Myocyte (in vitro differentiated cells): ENCODE data around the gene RNASEL. TPM values are rescaled to one million over a fixed set of nuclear protein-coding genes. Genes with fewer than 3 reads are reported as not detected.
"Not testable (repeated sequence)": the region's sequence is repeated elsewhere in the genome, so short reads cannot be mapped to it uniquely, and the experiment has no call there.

Experiments
- DNase-seq: peaks from one replicate; pipeline ENCODE4 v3.0.0-alpha.2; 2012; ENCODE audit warnings: low read depth
- total RNA-seq: library from RNA; depleted of rRNA; stranded (reverse); fragments of >200 nt; gene quantifications from 2 replicates; pipeline ENCODE4 v1.2.3, GENCODE V29; 2014

Gene RNASEL
- total RNA-seq, 1 donor from 2014 or later = 9.2 TPM

DNA sequence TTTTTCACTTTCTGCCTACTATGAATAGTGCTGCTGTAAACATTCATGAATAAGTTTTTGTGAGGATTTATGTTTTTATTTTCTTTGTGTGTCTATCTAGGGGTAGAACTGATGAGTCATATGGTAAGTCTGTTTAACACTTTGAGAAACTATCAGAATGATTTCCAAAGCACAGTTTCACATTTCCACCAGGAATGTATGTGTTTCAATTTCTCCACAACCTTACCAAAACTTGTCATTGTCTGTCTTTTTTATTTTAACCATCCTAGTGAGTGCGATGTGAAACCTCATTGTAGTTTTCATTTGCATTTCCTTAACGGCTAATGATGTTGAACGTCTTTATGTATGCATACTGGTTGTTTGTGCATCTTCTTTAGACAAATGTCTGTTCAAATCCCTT, 23.5 kb downstream of the RNASEL start:
- no peak for DNase-seq

DNA sequence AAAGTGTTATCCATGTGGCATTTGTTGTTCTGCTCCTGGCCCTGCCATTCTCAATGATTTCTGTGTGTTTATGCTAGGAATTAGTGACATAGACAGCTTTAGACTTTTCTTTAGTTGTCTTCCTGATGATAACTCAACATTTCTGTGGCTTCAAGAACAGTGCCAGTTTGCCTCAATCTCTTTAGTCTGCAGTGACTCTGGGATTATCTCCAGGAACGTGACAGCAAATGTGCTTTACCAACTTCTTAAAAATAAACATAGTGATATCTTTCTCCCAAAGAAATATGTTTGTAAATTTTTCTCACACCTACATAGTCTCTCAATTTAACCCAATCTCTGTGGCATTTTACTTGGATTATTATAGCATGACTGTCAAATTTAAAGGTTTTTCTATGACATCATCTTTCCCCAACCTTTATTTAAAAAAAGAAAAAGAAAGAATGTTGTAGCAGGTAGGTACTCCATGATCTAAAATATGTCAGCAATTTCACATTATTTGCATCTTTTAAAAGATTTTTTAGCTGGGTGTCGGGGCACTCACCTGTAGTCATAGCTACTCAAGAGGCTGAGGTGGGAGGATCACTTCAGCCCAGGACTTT, 24.6 kb downstream of the RNASEL start:
- DNase-seq = peak; percentile 16

GRCh38 chr1:182563095-182563494, 26.0 kb downstream of the RNASEL start:
- DNase-seq = peak; percentile 43

DNA sequence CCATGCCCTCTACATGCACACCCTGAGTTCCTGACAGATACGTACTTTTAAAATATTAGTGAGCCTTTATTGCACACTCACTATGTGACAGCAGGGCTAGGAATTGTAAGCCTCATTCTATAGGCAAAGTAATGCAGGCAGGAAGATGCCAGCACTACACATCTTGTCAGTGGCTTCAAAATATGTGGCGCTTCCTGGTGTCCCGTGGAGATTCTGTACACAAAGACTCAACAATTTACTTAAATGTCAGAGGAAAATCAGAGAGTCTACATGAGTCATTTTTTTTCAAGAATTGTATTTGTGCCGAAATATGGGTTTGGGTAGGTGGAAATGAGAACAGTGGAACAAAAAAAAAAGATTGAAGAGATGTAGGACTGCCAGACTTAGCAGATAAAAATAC, 27.6 kb downstream of the RNASEL start:
- DNase-seq = no peak

DNA sequence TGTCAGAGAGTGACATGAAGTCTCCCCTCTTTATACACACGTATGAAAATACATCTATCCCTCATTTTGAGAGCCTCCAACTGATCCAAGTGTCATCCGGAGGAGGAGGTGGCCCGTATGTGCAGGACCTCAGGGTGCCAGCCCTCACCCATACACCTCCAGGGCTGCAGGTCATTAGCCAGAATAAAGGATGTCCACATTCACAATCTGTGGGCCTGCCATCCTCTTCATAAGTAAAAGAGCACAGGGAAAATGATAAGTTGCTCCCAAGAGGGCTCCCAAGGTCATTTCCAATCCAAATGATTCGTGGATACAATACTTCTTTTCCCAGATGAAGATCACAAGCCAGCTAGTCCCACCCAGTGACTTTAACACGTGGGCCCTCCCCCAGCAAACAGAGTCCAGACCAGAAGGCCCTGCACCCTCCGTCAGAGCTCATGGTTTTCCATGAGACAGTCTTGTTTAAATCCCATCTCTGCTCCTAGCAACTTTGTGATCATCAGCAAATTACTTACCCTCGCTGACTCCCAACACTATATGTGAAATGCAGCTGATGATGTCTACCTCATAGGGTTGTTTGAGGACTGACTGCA, 28.6 kb downstream of the RNASEL start:
- DNase-seq = no peak

DNA sequence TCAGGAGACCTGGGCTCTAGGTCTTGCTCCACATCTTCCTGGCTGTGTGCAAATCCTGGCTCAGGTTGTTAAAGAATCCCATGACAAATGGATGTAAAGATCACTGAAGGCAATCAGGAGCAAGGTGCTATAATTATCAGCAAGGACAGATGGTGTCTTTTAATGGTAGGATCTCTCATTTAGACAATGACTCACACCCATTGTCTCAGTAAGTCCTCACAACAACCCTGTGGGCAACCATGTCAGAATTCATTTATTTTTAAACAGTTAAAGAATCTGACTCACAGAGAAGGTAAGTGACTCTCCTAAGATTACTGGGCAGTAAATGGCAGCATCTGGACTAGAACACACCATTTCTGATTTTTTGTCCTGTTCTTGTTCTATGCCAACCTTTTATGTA, 32.8 kb downstream of the RNASEL start:
- peak; percentile 88 for DNase-seq

DNA sequence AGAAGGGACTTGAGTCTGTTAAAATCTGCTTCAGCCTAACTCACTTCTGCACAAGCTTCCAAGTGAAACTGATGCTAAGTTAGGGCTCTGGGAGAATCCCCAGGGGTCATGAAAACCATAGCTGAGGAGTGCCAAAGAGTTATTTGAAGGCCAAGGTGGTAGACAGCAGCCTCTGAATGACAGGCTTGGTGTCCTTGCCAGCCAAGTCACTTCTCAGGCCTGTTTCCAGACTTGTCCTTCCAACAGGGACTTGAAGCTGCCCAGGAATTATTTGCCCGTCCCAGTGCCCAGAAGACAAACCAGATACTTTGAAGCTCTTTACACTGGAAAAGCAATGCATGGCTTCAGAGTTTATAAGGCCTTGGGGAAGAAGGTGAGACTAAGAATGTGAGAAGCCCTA, 33.6 kb downstream of the RNASEL start:
- peak; percentile 54 for DNase-seq

DNA sequence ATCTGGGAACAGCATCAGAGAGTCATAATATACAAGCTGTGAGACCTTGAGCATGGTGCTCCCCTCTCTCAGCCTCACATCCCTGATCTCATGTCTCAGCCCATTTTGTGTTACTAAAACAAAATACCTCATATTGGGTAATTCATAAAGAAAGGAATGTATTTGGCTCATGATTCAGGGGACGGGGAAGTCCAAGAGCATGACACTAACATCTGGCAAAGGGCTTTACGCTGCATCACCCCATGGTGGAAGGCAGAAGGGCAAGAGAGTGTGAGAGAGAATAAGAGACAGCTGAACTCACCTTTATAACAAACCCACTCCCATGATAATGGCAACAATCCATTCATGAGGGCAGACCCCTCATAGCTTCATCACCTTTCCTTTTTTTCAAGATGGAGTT, 36.5 kb downstream of the RNASEL start:
- no peak for DNase-seq

- no peak for DNase-seq
Observed at GRCh38 chr1:182549811-182550210, 39.2 kb downstream of the RNASEL start.

- DNase-seq = peak; percentile 70
Observed at GRCh38 chr1:182549346-182549745, 39.7 kb downstream of the RNASEL start.

GRCh38 chr1:182533896-182534295, 55.2 kb downstream of the RNASEL start:
- no peak for DNase-seq

DNA sequence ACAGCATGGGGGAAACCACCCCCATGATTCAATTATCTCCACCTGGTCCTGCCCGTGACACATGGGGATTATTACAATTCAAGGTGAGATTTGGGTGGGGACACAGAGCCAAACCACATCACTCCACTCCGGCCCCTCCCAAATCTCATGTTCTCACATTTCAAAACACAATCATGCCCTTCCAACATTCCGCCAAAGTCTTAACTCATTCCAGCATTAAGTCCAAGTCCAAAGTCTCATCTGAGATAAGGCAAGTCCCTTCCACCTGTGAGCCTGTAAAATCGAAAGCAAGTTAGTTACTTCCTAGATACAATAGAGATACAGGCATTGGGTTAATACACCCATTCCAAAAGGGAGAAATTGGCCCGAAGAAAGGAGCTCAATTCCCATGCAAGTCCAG, 60.9 kb downstream of the RNASEL start:
- not testable (repeated sequence) for DNase-seq

- no peak for DNase-seq
Observed at GRCh38 chr1:182527680-182528079, 61.4 kb downstream of the RNASEL start.

GRCh38 chr1:182525342-182525741, 63.7 kb downstream of the RNASEL start:
- no peak for DNase-seq

Other genes starting within 250 kb of the RNASEL start
- 147 and 151 TPM in 2 replicates for gene GLUL, start 197.5 kb downstream of the RNASEL start, total RNA-seq
- not detected in 2 replicates for gene TEDDM1, start 188.6 kb downstream of the RNASEL start, total RNA-seq
- gene RGSL1, start 139.1 kb downstream of the RNASEL start, total RNA-seq = not detected in 2 replicates
- 5.1 and 12.1 TPM in 2 replicates for gene RGS16, start 15.1 kb upstream of the RNASEL start, total RNA-seq
- not detected in 2 replicates for gene RGS8, start 95.3 kb upstream of the RNASEL start, total RNA-seq
- 2.2 and 3.6 TPM in 2 replicates for gene NPL, start 200.5 kb upstream of the RNASEL start, total RNA-seq